ENCODE results near the gene COPRS. TPM values are rescaled to one million over a fixed set of nuclear protein-coding genes. Genes with fewer than 3 reads are reported as not detected.

The COPRS gene
- total RNA-seq, 1 donor from 2014 or later = 13.7 TPM

DNA sequence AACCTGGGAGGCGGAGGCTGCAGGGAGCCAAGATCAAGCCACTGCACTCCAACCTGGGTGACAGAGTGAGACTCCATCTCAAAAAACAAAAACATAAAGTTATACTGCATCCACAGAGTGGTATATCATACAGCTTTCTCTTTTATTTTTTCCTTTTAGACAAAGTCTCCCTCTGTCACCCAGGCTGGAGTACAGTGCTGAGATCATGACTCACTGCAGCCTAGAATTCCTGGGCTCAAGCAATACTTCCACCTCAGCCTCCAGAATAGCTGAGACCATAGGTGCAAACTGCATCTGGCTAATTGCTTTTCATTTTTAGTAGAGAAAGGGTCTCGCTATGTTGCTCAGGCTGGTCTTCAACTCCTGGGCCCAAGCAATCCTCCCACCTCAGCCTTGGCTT lies 10.0 kb upstream of the COPRS start:
- TF ChIP-seq, protein P1, sequence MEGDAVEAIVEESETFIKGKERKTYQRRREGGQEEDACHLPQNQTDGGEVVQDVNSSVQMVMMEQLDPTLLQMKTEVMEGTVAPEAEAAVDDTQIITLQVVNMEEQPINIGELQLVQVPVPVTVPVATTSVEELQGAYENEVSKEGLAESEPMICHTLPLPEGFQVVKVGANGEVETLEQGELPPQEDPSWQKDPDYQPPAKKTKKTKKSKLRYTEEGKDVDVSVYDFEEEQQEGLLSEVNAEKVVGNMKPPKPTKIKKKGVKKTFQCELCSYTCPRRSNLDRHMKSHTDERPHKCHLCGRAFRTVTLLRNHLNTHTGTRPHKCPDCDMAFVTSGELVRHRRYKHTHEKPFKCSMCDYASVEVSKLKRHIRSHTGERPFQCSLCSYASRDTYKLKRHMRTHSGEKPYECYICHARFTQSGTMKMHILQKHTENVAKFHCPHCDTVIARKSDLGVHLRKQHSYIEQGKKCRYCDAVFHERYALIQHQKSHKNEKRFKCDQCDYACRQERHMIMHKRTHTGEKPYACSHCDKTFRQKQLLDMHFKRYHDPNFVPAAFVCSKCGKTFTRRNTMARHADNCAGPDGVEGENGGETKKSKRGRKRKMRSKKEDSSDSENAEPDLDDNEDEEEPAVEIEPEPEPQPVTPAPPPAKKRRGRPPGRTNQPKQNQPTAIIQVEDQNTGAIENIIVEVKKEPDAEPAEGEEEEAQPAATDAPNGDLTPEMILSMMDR (IDR thresholded peaks at IDR 0.05; ENCODE audit: partially characterized antibody, unreplicated experiment) = no peak
- DNase-seq = no peak
- no peak overlapping the region for H3K27ac Mint-ChIP-seq (ENCODE audit: unreplicated experiment)

DNA sequence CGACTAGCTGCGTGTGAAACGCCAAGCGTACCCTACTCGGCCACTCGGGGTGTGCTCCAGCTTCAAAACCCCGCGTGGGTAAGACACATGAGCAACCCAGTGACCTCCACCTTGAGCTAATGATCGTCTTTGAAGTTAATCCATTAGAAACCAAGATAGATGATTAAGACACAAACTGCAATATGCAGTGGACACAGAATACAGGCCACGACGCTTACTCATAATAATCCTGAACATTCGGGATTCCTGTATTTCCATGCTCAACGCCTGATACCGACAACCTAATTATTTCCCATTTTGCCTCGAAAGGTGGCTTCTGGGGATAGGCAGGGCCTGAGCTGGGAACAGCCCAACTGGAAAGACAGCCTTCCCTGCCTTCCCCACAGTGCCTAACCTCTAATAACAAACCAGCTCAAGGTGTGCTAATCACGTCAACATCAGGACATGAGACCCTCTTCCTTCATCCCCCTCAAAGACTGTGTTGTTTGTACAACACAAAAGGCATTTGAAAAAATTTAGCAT lies 504 bp upstream of the COPRS start:
- peaks cover 3% of the 10 kb centered on the region for H3K9me3 Mint-ChIP-seq (ENCODE audit: unreplicated experiment)
- peak overlapping the region; percentile 2 for H3K27ac Mint-ChIP-seq (ENCODE audit: unreplicated experiment)
- peak overlapping the region; percentile 79 for H3K4me3 Mint-ChIP-seq (ENCODE audit: unreplicated experiment)
- peaks cover 4% of the 10 kb centered on the region for H3K36me3 Mint-ChIP-seq (ENCODE audit: unreplicated experiment)
- peaks cover 9% of the 10 kb centered on the region for H3K4me1 Mint-ChIP-seq (ENCODE audit: low read depth, unreplicated experiment)
- peaks cover 4% of the 10 kb centered on the region for H3K27me3 Mint-ChIP-seq (ENCODE audit: unreplicated experiment)
- DNase-seq = no peak
- TF ChIP-seq, protein P1 (IDR thresholded peaks at IDR 0.05; ENCODE audit: partially characterized antibody, unreplicated experiment) = no peak

More for the DNA sequence above, 10.0 kb upstream of the COPRS start:
- no peaks in the 10 kb centered on the region for H3K27me3 Mint-ChIP-seq (ENCODE audit: unreplicated experiment)
- H3K4me1 Mint-ChIP-seq (ENCODE audit: low read depth, unreplicated experiment) = no peaks in the 10 kb centered on the region
- no peak overlapping the region for H3K4me3 Mint-ChIP-seq (ENCODE audit: unreplicated experiment)
- H3K36me3 Mint-ChIP-seq (ENCODE audit: unreplicated experiment) = no peaks in the 10 kb centered on the region
- no peaks in the 10 kb centered on the region for H3K9me3 Mint-ChIP-seq (ENCODE audit: unreplicated experiment)

DNA sequence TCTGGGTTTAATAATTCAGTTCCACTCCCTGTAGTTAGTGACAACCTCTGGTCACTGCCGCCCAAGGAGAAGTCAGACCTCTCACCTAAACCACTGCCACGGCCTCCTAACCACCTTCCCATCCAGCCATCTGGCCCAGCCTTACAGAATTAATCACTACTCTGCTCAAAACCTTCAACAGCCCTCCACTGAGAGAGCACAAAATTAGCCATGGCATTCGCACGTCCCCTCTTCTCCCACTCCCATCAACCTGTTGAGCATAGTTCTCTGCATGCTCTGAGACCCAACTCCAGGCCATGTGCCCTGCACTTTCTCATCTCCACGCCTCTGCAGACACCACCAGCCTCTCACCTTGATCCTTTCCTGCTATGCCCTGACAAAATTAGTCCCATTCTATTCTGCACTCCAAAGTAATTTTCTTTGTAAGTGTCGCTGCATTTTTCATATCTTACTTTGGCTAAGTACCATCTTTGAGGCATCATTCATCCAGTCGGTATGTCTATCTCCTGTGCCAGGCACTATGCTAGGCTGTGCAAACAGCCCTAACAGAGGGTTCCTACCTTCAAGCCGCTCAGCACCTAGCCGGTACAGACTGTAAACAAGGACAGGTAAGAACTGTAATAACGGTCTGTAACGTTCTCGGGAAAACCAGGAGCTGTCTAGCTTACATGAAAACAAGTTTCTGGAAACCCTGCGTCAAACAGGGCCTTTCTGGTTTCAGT lies 963 bp downstream of the COPRS start:
- H3K4me3 Mint-ChIP-seq (ENCODE audit: unreplicated experiment) = peak overlapping the region; percentile 84
- H3K27ac Mint-ChIP-seq (ENCODE audit: unreplicated experiment) = peak overlapping the region; percentile 1
- TF ChIP-seq, protein P1 (IDR thresholded peaks at IDR 0.05; ENCODE audit: partially characterized antibody, unreplicated experiment) = no peak
- peaks cover 5% of the 10 kb centered on the region for H3K27me3 Mint-ChIP-seq (ENCODE audit: unreplicated experiment)
- H3K4me1 Mint-ChIP-seq (ENCODE audit: low read depth, unreplicated experiment) = peaks cover 9% of the 10 kb centered on the region
- DNase-seq = no peak
- H3K36me3 Mint-ChIP-seq (ENCODE audit: unreplicated experiment) = peaks cover 4% of the 10 kb centered on the region
- H3K9me3 Mint-ChIP-seq (ENCODE audit: unreplicated experiment) = peaks cover 3% of the 10 kb centered on the region

DNA sequence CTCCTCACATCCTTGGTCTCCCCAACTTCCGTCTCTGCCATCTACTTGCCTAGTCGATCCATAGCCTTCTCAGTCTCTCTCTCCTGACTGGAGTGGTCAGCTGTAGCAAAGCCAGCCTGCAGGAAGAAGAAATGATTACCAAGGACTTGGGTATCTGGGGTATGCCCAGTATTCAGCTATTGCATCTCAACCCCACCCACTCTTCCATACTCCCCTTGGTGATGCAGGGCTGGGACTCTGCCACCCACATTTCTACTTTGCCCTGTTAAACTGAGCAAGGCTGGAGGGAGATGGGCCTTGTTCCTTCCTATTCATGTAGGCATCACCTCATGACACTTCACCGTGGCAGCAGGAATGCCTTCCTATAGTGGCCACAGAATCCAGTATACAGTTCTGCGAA lies 2.3 kb downstream of the COPRS start:
- H3K27ac Mint-ChIP-seq (ENCODE audit: unreplicated experiment) = no peak overlapping the region
- peaks cover 5% of the 10 kb centered on the region for H3K27me3 Mint-ChIP-seq (ENCODE audit: unreplicated experiment)
- peaks cover 4% of the 10 kb centered on the region for H3K36me3 Mint-ChIP-seq (ENCODE audit: unreplicated experiment)
- TF ChIP-seq, protein P1 (IDR thresholded peaks at IDR 0.05; ENCODE audit: partially characterized antibody, unreplicated experiment) = no peak
- peaks cover 3% of the 10 kb centered on the region for H3K9me3 Mint-ChIP-seq (ENCODE audit: unreplicated experiment)
- DNase-seq = no peak
- H3K4me1 Mint-ChIP-seq (ENCODE audit: low read depth, unreplicated experiment) = peaks cover 9% of the 10 kb centered on the region
- H3K4me3 Mint-ChIP-seq (ENCODE audit: unreplicated experiment) = no peak overlapping the region

DNA sequence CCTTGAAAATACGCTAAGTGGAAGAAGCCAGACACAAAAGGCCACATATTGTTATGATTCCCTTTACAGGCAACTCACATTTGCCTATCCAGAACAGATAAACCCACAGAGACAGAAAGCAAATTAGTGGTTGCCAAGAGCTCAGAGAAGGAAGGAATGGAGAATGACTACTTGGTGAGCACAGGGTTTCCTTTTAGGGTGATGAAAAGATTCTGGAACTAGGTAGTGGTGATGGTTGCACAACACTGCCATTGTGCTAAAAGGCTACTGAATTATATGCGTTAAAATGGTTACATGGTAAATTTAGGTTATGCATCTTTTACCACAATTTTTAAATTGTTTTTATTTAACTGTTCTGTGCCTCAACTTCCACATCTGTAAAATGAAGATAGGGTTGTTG lies 4.4 kb downstream of the COPRS start:
- Mint-ChIP-seq H3K27ac (ENCODE audit: unreplicated experiment) (no peak overlapping the region), H3K36me3 (ENCODE audit: unreplicated experiment) (peaks cover 4% of the 10 kb centered on the region), H3K9me3 (ENCODE audit: unreplicated experiment) (peaks cover 1% of the 10 kb centered on the region), H3K27me3 (ENCODE audit: unreplicated experiment) (peaks cover 5% of the 10 kb centered on the region), H3K4me3 (ENCODE audit: unreplicated experiment) (no peak overlapping the region), H3K4me1 (ENCODE audit: low read depth, unreplicated experiment) (peaks cover 7% of the 10 kb centered on the region)
- no peak for DNase-seq
- TF ChIP-seq, protein P1 (IDR thresholded peaks at IDR 0.05; ENCODE audit: partially characterized antibody, unreplicated experiment) = no peak
